ENCODE measurements around the gene NLRC3. TPM values are rescaled to one million over a fixed set of nuclear protein-coding genes. Genes with fewer than 3 reads are reported as not detected.

NLRC3 gene
- total and polyA plus RNA-seq, 2 donors from 2014 or later, result 0.52 to 5.3 TPM

GRCh38 chr16:3536851-3537250 is 40.4 kb downstream of the NLRC3 start:
- no peaks in the 10 kb centered on the region for H3K9me3 ChIP-seq (ENCODE audit: control insufficient read depth in 2 of 3, insufficient read depth in 1 of 3, low read length in 3 of 3)
- no peak overlapping the region for H3K27ac ChIP-seq (ENCODE audit: low read depth in 2 of 2, low read length in 2 of 2)
- intact Hi-C loops (cut with DNase I), result no loop called here
- H3K27me3 ChIP-seq (ENCODE audit: control insufficient read depth, insufficient read depth, low read length), result no peaks in the 10 kb centered on the region
- DNase-seq (no peak), FAIRE-seq (no peak)
- TF ChIP-seq CTCF (IDR thresholded peaks at IDR 0.05; ENCODE audit: borderline replicate concordance, extremely low read depth, insufficient read depth), result no peak
- H3K4me3 ChIP-seq (ENCODE audit: low read length in 3 of 3), result no peak overlapping the region
- H3K9ac ChIP-seq (ENCODE audit: low read length in 3 of 3), result no peak overlapping the region
- H3K36me3 ChIP-seq (ENCODE audit: control insufficient read depth in 2 of 3, insufficient read depth in 3 of 3, low read length in 3 of 3), result peaks cover 3 to 38% (median 23%) of the 10 kb centered on the region in 3 donors
- peaks cover 0 to 3% (median 0%) of the 10 kb centered on the region in 3 donors for H3K4me1 ChIP-seq (ENCODE audit: control insufficient read depth in 2 of 3, insufficient read depth in 2 of 3, low read depth in 1 of 3, low read length in 3 of 3)

GRCh38 chr16:3536271-3536731 is 40.9 kb downstream of the NLRC3 start:
- intact Hi-C loops (cut with DNase I), result no loop called here
- FAIRE-seq, result no peak
- H3K27ac ChIP-seq (ENCODE audit: low read depth in 2 of 2, low read length in 2 of 2), result no peak overlapping the region
- H3K27me3 ChIP-seq (ENCODE audit: control insufficient read depth, insufficient read depth, low read length), result no peaks in the 10 kb centered on the region
- no peak overlapping the region for H3K9ac ChIP-seq (ENCODE audit: low read length in 3 of 3)
- TF ChIP-seq CTCF (IDR thresholded peaks at IDR 0.05; ENCODE audit: borderline replicate concordance, extremely low read depth, insufficient read depth), result no peak
- H3K4me3 ChIP-seq (ENCODE audit: low read length in 3 of 3), result no peak overlapping the region
- no peak for DNase-seq
- H3K4me1 ChIP-seq (ENCODE audit: control insufficient read depth in 2 of 3, insufficient read depth in 2 of 3, low read depth in 1 of 3, low read length in 3 of 3), result peaks cover 0 to 3% (median 0%) of the 10 kb centered on the region in 3 donors
- no peaks in the 10 kb centered on the region for H3K9me3 ChIP-seq (ENCODE audit: control insufficient read depth in 2 of 3, insufficient read depth in 1 of 3, low read length in 3 of 3)
- H3K36me3 ChIP-seq (ENCODE audit: control insufficient read depth in 2 of 3, insufficient read depth in 3 of 3, low read length in 3 of 3), result peaks cover 3 to 42% (median 23%) of the 10 kb centered on the region in 3 donors

GRCh38 chr16:3534126-3534525 is 43.1 kb downstream of the NLRC3 start:
- no peak for TF ChIP-seq CTCF (IDR thresholded peaks at IDR 0.05; ENCODE audit: borderline replicate concordance, extremely low read depth, insufficient read depth)
- DNase-seq (no peak), FAIRE-seq (no peak)
- Histone ChIP-seq H3K4me3 (ENCODE audit: low read length in 3 of 3) (no peak overlapping the region), H3K4me1 (ENCODE audit: control insufficient read depth in 2 of 3, insufficient read depth in 2 of 3, low read depth in 1 of 3, low read length in 3 of 3) (peaks cover 0 to 3% (median 0%) of the 10 kb centered on the region in 3 donors), H3K36me3 (ENCODE audit: control insufficient read depth in 2 of 3, insufficient read depth in 3 of 3, low read length in 3 of 3) (peaks cover 6 to 35% (median 28%) of the 10 kb centered on the region in 3 donors), H3K27me3 (ENCODE audit: control insufficient read depth, insufficient read depth, low read length) (no peaks in the 10 kb centered on the region), H3K27ac (ENCODE audit: low read depth in 2 of 2, low read length in 2 of 2) (no peak overlapping the region), H3K9me3 (ENCODE audit: control insufficient read depth in 2 of 3, insufficient read depth in 1 of 3, low read length in 3 of 3) (no peaks in the 10 kb centered on the region), H3K9ac (ENCODE audit: low read length in 3 of 3) (no peak overlapping the region)
- intact Hi-C loops (cut with DNase I), result no loop called here

- H3K27me3 ChIP-seq (ENCODE audit: control insufficient read depth, insufficient read depth, low read length), result no peaks in the 10 kb centered on the region
- H3K4me1 ChIP-seq (ENCODE audit: control insufficient read depth in 2 of 3, insufficient read depth in 2 of 3, low read depth in 1 of 3, low read length in 3 of 3), result peaks cover 0 to 3% (median 0%) of the 10 kb centered on the region in 3 donors
- intact Hi-C loops (cut with DNase I), result no loop called here
- no peak for DNase-seq
- no peak overlapping the region for H3K4me3 ChIP-seq (ENCODE audit: low read length in 3 of 3)
- TF ChIP-seq CTCF (IDR thresholded peaks at IDR 0.05; ENCODE audit: borderline replicate concordance, extremely low read depth, insufficient read depth), result no peak
- no peaks in the 10 kb centered on the region for H3K9me3 ChIP-seq (ENCODE audit: control insufficient read depth in 2 of 3, insufficient read depth in 1 of 3, low read length in 3 of 3)
- no peak for FAIRE-seq
- peaks cover 2 to 41% (median 26%) of the 10 kb centered on the region in 3 donors for H3K36me3 ChIP-seq (ENCODE audit: control insufficient read depth in 2 of 3, insufficient read depth in 3 of 3, low read length in 3 of 3)
- no peak overlapping the region for H3K9ac ChIP-seq (ENCODE audit: low read length in 3 of 3)
- no peak overlapping the region for H3K27ac ChIP-seq (ENCODE audit: low read depth in 2 of 2, low read length in 2 of 2)
These were observed 44.5 kb downstream of the NLRC3 start for GRCh38 chr16:3532741-3533140.
